HepG2 (cell line): ENCODE data around the gene C2orf76. TPM values are rescaled to one million over a fixed set of nuclear protein-coding genes. Genes with fewer than 3 reads are reported as not detected.

ENCODE experiments used
- FOXO1 ChIP-seq: sonication (generic); formaldehyde crosslinking; IDR thresholded peaks from 2 replicates; pipeline ENCODE4 v1.4.0; 2020; ENCODE audit warnings: missing genetic modification reagents
- JDP2 ChIP-seq: sonication (generic); formaldehyde crosslinking; IDR thresholded peaks from 2 replicates; pipeline ENCODE4 v1.8.1; 2022; ENCODE audit warnings: missing genetic modification reagents, borderline replicate concordance
- KDM5B ChIP-seq: sonication (generic); formaldehyde crosslinking; IDR thresholded peaks from 2 replicates; pipeline ENCODE4 v1.4.0; 2020; ENCODE audit warnings: missing genetic modification reagents, mild to moderate bottlenecking, borderline replicate concordance
- MAFG ChIP-seq: sonication (generic); formaldehyde crosslinking; IDR thresholded peaks from 2 replicates; pipeline ENCODE4 v1.5.1; 2020; ENCODE audit warnings: mild to moderate bottlenecking, missing genetic modification reagents
- ZBTB1 ChIP-seq: sonication (generic); formaldehyde crosslinking; IDR thresholded peaks from 2 replicates; pipeline ENCODE4 v1.4.0; 2020; ENCODE audit warnings: missing genetic modification reagents, borderline replicate concordance
- ZBTB20 ChIP-seq: sonication (generic); formaldehyde crosslinking; IDR thresholded peaks from 2 replicates; pipeline ENCODE4 v1.8.1; 2023; ENCODE audit warnings: missing genetic modification reagents, low read depth, mild to moderate bottlenecking, borderline replicate concordance
- polyA plus RNA-seq, 8 experiments: library from polyadenylated mRNA; depleted of rRNA in 3 of 8; stranded (reverse) in 7 of 8; unstranded in 1 of 8; fragments of >200 nt; fragmentation: Illumina TruSeq in 4 of 8; extraction: Trizol in 4 of 8; gene quantifications; 2 replicates each; pipeline versions ENCODE4 v1.2.1 to v1.2.3, GENCODE V29; 2011 to 2016; ENCODE audit warnings: low read depth in 4 of 8, missing spikeins in 1 of 8, mixed read lengths in 1 of 8; ENCODE audit not compliant: insufficient read depth in 1 of 8
- total RNA-seq, 5 experiments: library from RNA; depleted of rRNA; stranded (reverse); fragments of >200 nt; fragmentation: Illumina TruSeq; extraction: Trizol; gene quantifications; 2 replicates each; pipeline ENCODE4 v1.2.3, GENCODE V29; 2016; ENCODE audit warnings: low read depth in 1 of 5
- TF ChIP-seq, protein P1 (sequence below): sonication (generic); formaldehyde crosslinking; IDR thresholded peaks from 2 replicates; pipeline ENCODE4 v1.4.0; 2020; ENCODE audit warnings: missing genetic modification reagents, mild to moderate bottlenecking, borderline replicate concordance
- TF ChIP-seq, protein P2 (sequence below): sonication (generic); formaldehyde crosslinking; IDR thresholded peaks from 2 replicates; pipeline ENCODE4 v1.4.0; 2020; ENCODE audit warnings: mild to moderate bottlenecking, missing genetic modification reagents
- TF ChIP-seq, protein P3 (sequence below): IDR thresholded peaks from 2 replicates; pipeline ENCODE4 v1.6.1; 2016; ENCODE audit warnings: mild to moderate bottlenecking, missing biosample characterization, missing genetic modification reagents
- TF ChIP-seq, protein P4 (sequence below): sonication (generic); formaldehyde crosslinking; IDR thresholded peaks from 2 replicates; pipeline ENCODE4 v1.5.0; 2020; ENCODE audit warnings: mild to moderate bottlenecking, missing genetic modification reagents, borderline replicate concordance

Gene C2orf76
- total and polyA plus RNA-seq, 2 of the 13 experiments (the other 11 are each of a cell fraction or from before 2014, with no cell fraction given), result 7.7 to 8.5 TPM

DNA sequence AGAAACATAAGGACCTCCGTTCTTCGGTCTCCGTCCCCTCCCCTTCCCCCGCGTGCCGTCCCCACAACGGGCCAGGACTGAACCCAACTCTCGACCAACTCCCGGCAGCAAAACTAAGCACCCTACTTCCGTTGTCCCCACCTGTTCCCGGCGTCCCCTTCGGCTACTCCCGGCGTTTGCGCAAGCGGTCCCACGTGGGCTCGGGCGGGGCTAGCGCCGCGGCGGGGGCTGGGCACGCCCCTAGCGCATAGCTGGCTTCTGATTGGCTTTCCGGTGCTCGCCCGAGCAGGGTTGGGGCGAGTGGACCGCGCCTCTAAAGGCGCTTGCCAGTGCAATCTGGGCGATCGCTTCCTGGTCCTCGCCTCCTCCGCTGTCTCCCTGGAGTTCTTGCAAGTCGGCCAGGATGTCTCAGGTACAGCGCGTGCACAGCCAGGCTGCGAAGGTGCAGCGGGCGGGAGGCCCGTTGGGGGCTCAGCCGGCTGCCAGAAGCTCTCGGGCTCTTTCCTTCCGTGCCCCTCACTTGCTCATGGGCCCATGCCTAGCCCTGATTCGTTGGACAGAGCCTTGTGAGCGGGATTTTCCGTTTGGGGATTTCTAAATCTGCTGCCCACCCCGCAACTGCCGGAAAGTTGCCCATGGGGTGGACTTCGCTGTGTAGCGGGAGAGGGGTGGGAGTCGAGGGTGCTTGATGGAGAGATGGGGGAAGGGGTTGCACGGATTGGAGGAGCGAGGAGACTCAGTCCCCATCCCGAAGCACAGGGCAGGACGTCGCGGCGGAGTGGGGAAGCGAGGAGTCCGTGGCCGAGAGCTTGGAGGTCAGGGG, at the start of gene C2orf76, which contains the start of gene DBI (continued):
- TF ChIP-seq JDP2 (peak; percentile 32; the same call in 1 of the 2 replicates), ZBTB1 (no peak), MAFG (CRISPR knock-in tag) (no peak), KDM5B (CRISPR knock-in tag) (peak; percentile 94; the same call in 1 of the 2 replicates), ZBTB20 (peak; percentile 86), FOXO1 (CRISPR knock-in tag) (peak; percentile 92)
- TF ChIP-seq, protein P1, sequence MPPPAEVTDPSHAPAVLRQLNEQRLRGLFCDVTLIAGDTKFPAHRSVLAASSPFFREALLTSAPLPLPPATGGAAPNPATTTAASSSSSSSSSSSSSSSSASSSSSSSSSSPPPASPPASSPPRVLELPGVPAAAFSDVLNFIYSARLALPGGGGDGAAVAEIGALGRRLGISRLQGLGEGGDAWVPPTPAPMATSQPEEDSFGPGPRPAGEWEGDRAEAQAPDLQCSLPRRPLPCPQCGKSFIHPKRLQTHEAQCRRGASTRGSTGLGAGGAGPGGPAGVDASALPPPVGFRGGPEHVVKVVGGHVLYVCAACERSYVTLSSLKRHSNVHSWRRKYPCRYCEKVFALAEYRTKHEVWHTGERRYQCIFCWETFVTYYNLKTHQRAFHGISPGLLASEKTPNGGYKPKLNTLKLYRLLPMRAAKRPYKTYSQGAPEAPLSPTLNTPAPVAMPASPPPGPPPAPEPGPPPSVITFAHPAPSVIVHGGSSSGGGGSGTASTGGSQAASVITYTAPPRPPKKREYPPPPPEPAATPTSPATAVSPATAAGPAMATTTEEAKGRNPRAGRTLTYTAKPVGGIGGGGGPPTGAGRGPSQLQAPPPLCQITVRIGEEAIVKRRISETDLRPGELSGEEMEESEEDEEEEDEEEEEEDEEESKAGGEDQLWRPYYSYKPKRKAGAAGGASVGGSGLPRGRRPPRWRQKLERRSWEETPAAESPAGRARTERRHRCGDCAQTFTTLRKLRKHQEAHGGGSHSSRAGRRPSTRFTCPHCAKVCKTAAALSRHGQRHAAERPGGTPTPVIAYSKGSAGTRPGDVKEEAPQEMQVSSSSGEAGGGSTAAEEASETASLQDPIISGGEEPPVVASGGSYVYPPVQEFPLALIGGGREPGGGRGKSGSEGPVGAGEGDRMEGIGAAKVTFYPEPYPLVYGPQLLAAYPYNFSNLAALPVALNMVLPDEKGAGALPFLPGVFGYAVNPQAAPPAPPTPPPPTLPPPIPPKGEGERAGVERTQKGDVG (CRISPR knock-in tag), result peak; percentile 71; the same call in 1 of the 2 replicates
- TF ChIP-seq, protein P2, sequence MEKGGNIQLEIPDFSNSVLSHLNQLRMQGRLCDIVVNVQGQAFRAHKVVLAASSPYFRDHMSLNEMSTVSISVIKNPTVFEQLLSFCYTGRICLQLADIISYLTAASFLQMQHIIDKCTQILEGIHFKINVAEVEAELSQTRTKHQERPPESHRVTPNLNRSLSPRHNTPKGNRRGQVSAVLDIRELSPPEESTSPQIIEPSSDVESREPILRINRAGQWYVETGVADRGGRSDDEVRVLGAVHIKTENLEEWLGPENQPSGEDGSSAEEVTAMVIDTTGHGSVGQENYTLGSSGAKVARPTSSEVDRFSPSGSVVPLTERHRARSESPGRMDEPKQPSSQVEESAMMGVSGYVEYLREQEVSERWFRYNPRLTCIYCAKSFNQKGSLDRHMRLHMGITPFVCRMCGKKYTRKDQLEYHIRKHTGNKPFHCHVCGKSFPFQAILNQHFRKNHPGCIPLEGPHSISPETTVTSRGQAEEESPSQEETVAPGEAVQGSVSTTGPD (CRISPR knock-in tag), result no peak
- TF ChIP-seq, protein P3, sequence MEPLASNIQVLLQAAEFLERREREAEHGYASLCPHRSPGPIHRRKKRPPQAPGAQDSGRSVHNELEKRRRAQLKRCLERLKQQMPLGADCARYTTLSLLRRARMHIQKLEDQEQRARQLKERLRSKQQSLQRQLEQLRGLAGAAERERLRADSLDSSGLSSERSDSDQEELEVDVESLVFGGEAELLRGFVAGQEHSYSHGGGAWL (CRISPR knock-in tag), result no peak; the same call in 1 of the 2 replicates
- TF ChIP-seq, protein P4, sequence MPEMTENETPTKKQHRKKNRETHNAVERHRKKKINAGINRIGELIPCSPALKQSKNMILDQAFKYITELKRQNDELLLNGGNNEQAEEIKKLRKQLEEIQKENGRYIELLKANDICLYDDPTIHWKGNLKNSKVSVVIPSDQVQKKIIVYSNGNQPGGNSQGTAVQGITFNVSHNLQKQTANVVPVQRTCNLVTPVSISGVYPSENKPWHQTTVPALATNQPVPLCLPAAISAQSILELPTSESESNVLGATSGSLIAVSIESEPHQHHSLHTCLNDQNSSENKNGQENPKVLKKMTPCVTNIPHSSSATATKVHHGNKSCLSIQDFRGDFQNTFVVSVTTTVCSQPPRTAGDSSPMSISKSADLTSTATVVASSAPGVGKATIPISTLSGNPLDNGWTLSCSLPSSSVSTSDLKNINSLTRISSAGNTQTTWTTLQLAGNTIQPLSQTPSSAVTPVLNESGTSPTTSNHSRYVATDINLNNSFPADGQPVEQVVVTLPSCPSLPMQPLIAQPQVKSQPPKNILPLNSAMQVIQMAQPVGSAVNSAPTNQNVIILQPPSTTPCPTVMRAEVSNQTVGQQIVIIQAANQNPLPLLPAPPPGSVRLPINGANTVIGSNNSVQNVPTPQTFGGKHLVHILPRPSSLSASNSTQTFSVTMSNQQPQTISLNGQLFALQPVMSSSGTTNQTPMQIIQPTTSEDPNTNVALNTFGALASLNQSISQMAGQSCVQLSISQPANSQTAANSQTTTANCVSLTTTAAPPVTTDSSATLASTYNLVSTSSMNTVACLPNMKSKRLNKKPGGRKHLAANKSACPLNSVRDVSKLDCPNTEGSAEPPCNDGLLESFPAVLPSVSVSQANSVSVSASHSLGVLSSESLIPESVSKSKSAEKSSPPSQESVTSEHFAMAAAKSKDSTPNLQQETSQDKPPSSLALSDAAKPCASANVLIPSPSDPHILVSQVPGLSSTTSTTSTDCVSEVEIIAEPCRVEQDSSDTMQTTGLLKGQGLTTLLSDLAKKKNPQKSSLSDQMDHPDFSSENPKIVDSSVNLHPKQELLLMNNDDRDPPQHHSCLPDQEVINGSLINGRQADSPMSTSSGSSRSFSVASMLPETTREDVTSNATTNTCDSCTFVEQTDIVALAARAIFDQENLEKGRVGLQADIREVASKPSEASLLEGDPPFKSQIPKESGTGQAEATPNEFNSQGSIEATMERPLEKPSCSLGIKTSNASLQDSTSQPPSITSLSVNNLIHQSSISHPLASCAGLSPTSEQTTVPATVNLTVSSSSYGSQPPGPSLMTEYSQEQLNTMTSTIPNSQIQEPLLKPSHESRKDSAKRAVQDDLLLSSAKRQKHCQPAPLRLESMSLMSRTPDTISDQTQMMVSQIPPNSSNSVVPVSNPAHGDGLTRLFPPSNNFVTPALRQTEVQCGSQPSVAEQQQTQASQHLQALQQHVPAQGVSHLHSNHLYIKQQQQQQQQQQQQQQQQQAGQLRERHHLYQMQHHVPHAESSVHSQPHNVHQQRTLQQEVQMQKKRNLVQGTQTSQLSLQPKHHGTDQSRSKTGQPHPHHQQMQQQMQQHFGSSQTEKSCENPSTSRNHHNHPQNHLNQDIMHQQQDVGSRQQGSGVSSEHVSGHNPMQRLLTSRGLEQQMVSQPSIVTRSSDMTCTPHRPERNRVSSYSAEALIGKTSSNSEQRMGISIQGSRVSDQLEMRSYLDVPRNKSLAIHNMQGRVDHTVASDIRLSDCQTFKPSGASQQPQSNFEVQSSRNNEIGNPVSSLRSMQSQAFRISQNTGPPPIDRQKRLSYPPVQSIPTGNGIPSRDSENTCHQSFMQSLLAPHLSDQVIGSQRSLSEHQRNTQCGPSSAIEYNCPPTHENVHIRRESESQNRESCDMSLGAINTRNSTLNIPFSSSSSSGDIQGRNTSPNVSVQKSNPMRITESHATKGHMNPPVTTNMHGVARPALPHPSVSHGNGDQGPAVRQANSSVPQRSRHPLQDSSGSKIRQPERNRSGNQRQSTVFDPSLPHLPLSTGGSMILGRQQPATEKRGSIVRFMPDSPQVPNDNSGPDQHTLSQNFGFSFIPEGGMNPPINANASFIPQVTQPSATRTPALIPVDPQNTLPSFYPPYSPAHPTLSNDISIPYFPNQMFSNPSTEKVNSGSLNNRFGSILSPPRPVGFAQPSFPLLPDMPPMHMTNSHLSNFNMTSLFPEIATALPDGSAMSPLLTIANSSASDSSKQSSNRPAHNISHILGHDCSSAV (CRISPR knock-in tag), result peak; percentile 100
